Stimulated activated CD8-positive, alpha-beta memory T cell treated with anti-CD3 and anti-CD28 coated beads, Interleukin-15, amount 100 ng/mL, for 1 hour (primary cell): ENCODE results near the gene HSFX1.
"Not testable (repeated sequence)": the region's sequence is repeated elsewhere in the genome, so short reads cannot be mapped to it uniquely, and the experiment has no call there.

Experiments
- DNase-seq: peaks from one replicate; pipeline ENCODE4 v3.0.0-alpha.2; 2020; ENCODE audit warnings: low read depth

The HSFX1 gene, protein sequence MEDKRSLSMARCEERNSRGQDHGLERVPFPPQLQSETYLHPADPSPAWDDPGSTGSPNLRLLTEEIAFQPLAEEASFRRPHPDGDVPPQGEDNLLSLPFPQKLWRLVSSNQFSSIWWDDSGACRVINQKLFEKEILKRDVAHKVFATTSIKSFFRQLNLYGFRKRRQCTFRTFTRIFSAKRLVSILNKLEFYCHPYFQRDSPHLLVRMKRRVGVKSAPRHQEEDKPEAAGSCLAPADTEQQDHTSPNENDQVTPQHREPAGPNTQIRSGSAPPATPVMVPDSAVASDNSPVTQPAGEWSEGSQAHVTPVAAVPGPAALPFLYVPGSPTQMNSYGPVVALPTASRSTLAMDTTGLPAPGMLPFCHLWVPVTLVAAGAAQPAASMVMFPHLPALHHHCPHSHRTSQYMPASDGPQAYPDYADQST

DNA sequence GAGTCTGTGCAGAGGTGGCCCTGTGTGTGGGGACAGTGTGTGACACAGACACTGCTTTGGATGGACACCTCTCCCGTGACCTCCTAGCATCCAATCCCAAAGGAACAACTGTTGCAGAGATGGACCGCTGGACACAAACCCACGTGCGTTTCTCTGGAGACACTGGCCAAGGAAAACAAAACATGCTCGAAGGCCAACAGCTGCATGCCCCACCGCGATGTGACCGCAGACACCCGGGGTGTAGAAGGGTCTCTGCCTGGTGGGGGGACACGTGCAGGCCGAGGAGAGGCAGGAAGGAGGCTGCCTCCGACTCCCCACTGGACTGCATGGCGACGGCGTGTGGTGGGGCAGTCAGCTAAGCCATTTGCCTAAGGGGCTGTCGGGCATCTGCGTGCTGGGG, at the start of gene HSFX1:
Gene HSFX1 (plus strand): TSS at position 301 of the 400 bp plus-strand sequence. CDS start 614 bp downstream, outside the sequence.
- DNase-seq: not testable (repeated sequence)

DNA sequence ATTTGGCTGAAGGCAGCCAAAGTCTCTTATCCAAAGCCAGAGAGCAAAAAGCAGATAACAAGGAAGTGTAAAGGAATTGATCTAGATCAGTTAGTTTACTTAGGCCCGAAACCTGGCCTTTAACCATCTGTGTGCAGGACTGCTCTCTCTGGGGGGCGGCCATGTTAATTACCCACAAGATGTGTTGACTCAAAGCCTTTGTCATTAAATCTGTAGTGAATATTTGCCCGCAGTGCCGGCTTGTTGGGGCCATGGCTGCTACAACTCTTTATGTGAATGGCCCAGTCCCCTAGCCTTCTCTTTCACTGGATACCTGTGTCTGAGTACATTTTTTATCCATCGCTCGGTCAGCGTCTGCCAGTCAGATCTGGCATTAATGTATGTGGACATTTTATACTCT, 46.6 kb upstream of the HSFX1 start:
- DNase-seq: not testable (repeated sequence)

DNA sequence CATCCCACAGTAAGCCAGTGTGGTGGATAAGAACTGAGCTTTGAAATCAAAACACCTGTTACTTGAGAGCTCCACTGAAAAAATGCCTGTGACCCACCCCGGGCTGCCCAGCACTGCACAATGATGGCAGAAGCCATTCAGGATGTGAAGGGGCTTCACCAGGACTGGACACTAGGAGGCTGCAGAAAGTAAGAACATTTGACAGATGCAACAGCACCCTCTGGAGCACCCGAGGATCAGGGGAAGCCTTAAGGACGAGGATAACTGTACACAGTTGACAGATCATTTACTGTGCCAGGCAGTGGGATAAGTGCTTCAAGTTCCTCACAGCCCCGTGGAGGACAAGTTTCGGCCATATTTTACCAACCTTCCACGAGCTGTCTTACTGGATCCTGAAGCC, 31.6 kb upstream of the HSFX1 start:
- not testable (repeated sequence) for DNase-seq

DNA sequence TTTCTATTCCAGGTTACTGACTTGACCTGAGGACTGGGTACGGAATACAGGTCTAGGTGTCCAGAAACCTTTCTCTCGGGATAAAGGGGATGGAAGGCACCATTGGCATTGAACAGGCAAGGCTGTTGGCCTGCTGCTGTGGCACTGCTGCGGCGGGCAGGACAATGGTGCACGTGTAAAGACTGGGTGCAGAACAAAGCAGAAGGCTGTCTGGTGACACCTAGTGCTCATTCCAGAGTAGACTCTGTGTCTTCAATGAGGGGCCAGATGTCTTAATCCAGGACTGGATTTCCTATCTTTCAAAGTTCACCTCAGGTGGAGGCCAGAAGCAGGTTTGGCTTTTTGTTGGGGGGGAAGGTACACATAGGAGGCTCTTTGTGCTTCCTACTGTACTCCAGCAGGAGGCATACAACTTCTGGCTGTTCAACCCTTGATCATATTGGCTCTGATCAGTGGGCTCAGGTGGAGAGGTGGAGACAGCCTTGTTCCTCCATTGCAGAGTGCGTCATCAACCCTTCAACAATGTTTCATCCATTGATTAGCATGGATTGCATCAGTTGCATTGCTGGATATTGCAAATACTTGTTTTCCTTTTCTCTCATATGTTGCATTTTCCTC, 27.4 kb upstream of the HSFX1 start:
- DNase-seq: not testable (repeated sequence)

DNA sequence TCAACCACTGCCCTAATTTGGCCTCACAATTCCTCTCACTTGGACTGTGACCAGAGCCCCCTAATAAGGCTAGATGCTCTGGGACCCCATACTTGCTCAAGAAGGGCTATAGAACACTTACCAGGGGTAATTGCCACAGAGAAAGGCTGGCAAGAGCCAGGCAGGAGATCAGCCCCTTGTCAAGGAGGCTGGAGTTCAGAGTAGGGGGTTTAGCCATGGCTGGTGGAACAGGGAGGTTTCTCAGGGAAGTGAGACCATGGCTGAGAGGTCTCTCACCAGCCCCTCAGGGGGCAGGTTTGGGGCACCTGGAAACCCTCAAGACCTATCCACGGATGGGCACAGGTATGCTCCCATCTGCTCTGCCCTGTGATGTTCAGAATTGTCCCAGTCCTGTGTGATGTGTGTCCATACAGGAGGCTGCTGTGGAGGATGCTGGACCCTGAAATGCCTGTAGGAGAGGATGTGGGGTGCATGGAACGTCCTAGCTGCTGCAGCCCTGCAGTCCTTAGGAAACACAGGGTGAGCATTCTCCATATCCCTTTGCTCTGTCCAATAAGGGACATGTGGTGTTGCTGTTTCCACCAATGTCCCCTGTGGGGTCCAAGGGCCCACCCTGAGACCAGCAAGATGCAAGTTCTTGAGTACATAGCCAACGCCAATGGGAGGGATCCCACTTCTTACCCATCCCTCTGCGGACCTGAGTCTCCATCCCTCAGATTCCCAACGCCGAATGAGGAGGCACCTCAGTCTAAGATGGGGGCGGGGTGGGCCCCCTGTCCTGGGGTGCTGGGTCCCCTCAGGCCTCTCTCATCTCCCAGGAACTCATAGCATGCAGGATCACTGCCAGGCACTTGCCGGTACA, 16.4 kb upstream of the HSFX1 start:
- DNase-seq: no peak

DNA sequence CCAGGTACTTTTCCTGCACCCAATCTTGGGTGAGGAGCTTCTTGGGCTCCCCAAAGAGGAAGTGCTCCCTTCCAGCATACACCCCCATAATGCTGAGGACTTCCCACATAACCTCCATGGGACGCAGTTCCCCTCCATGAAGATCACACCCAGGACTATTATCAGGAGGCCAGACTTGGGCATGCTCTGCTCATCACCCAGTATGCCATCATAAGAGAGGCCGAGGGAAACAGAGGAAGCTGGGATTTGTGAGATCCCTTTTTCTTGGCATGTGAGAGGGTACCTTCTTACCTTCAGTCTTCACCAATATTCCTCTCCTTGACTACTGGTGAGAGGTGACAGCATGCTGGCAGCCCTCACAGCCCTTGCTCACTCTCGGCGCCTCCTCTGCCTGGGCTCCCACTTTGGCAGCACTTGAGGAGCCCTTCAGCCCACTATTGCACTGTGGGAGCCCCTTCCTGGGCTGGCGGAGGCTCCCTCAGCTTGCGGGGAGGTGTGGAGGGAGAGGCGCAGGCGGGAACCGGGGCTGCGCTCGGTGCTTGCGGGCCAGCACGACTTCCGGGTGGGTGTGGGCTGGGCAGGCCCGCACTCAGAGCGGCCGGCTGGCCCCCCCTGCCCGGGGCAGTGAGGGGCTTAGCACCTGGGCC, 15.7 kb upstream of the HSFX1 start:
- no peak for DNase-seq

DNA sequence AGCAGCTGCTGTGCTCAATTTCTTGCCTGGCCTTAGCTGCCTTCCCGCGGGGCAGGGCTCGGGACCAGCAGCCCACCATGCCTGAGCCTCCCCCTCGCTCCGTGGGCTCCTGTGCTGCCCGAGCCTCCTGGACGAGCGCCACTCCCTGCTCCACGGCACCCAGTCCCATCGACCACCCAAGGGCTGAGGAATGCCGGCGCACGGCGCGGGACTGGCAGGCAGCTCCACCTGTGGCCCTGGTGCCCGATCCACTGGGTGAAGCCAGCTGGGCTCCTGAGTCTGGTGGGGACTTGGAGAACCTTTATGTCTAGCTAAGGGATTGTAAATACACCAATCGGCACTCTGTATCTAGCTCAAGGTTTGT, 15.2 kb upstream of the HSFX1 start:
- not testable (repeated sequence) for DNase-seq

DNA sequence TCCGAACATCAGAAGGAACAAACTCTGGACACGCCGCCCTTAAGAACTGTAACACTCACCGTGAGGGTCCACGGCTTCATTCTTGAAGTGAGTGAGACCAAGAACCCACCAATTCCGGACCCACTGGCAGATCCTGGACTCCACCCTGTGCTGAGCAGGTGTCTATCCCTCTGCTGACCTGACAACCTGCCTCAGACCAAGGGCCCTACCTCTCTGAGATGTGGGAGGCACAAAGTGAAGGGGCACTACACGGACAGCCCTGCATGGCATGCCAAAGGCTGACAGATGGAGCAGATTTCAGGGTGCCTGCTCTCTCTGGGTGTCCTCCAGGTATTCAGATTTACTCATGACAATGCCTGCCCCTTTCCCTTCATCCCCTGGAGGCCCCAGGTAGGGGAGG, 14.0 kb upstream of the HSFX1 start:
- no peak for DNase-seq

DNA sequence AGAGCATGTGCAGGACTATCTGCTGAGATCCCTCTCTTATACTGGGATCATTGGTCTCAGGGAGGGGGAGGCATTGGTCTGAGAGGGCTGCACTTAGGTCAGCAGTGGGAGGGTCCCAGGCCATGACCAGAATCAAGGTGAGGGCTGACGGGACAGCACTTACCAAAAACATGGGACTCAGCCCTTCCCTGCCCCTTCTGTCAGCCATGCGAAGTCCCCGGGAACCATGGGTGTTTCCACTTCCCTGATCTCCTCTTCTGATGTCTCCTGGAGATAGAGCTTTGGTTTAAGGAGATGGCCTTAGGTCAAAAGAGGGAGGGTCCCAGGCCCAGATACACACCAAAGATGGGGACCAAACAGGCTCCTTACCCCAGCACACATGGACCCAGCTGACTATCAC, 12.9 kb upstream of the HSFX1 start:
- DNase-seq: no peak

DNA sequence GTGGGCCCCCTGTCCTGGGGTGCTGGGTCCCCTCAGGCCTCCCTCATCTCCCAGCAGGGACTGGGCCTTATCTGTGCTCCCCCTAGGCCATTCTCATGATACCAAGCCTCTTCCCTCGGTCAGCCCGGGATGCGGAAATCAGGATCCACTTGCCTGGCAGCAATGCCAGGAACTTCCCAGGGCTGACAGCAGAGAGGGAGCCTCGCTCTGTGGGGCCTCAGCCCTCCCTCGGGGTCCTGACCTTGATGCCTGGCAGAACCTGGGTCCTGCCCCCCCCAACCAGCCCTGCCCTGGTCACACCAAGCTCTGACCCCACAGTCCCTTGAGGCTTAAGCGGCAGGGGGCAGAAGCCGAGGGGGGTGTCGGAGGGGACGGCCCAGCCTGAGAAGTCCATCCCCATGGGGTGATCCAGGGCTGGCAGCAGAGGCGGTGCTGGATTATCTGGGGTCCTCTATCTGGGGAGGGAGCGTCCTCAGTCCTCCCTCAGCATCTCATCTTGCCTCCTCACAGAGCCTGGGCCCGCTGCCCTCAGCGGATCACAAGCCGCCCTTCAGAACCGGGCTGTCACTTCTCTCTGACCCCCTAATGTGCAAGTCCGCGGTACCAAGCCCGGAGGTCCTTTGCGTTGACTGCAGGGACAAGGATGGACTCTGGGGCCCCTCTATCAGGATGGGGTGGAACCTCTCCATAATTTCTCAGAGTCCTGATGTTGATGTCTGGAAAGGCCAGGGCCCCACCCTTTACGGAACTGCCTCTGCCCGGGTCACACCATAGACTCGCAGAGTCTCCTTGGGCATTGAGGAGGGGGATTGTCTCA, 11.8 kb upstream of the HSFX1 start:
- not testable (repeated sequence) for DNase-seq

DNA sequence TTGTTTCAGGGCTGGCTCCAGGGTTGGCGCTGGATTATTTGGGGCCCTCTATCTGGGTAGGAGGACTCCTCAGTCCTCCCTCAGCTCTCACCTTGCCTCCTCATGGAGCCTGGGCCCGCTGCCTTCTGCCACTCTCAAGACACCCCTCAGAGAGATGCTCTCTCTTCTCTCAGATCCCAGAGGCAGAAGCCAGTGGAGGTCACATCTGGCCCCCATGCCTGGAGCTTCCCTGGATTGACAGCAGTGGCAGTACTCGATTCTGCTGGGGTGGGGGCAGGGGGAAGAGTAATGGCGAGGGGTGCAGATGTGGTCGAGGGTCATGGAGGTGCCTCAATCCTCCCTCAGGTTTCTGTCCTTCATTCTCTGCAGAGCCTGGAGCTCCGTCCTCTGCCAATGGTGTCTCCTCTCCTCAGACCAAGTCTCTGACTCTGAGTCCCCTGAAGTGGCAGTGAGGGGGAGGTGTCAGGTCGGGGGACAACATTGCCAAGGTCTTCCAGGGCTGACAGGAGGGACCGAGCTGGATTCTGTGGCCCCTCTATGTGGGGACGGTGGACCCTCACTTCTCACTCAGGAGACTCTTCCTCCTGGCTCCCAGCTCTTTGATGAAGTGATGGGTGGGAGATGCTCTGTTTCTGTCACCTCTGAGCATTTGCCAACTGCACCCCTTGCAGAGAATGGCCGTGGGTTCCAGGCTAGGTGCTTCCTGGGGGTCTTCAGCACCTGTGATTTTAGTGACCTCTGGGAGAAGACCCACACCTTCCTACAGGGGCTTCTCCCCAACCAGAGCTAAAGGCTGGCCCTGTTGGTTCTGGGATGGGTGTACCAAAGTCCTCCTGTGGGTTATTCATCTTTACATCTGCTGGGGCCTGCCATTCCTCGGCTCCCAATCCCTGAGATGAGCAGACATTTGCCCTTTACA, 10.9 kb upstream of the HSFX1 start:
- no peak for DNase-seq

DNA sequence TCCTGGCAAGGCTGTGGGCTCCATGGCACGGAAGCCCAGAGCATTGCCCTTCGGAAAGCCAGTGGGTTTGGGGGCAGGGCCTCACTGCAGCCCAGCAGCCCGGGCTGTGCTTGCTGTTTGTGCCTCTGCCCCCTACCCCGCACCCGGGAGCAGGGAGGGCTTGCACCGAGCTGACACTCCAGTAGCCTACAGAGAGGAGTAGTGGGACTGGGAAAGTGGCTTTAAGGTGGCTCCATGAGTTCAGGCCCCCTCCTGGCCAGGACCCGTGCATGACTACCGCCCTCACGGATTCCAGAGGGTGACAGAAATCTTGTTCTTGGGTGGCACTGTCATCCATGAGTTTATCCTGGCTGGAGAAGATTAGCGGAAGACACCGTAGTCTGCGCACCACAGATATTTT, 3.5 kb upstream of the HSFX1 start:
- DNase-seq: not testable (repeated sequence)

DNA sequence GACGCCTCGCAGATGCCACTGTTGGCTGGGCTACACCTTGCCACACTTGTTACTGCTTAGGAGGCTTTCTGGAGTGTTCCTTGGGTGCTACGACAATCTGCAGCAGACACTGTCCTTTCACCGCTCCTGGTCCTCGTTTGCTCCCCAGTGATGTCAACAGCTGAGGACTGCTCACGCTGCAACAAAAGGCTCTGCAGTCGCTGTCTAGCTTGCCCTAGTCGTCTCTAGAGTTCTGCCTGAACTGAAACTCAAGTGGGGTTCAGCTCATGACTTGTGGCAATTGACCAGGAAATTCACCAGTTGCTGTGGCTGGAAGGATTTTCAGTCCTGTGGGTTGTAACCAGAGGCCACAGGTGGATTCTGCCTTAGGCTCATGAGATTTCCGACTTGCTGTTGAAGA, 842 bp upstream of the HSFX1 start:
- DNase-seq: not testable (repeated sequence)

DNA sequence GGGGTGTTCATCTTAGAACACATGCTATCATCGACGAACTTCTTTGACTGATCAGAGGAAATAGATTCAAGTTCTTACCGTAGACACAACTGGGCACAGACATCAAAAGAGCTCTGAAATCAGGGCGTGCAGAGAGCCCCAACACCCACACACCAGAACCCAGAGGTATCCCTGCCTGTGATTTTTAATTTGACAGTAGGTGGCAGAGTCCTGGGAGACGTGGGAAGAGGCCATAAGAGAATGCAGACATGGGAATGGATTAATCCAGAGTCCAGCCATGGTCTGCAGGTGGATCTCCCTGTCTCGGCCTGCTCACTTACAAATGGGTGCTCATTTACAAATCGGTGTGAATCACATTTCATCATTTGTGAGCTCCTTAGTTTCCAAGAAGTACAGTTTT, 4.1 kb downstream of the HSFX1 start:
- not testable (repeated sequence) for DNase-seq

DNA sequence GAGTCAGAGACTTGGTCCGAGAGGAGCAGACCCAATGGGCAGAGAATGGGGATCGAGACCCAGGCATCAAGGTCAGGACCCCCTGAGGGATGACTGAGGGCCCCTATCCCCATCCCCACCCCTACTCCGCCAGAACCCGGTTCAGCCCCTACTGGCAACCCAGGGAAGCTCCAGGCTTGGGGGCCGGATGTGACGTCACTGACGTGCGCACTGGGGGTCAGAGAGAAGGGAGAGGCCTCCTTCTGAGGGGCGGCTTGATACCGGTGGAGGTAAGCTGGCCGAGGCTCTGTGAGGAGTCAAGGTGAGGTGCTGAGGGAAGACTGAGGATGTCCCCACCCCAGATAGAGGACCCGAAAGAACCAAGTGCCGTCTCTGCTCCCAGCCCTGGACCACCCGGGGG, 7.9 kb downstream of the HSFX1 start, which contains the start of gene MAGEA9:
Gene MAGEA9 (plus strand): TSS at position 204 of the 400 bp plus-strand sequence. CDS start 4,281 bp downstream, outside the sequence.
- DNase-seq: not testable (repeated sequence)

DNA sequence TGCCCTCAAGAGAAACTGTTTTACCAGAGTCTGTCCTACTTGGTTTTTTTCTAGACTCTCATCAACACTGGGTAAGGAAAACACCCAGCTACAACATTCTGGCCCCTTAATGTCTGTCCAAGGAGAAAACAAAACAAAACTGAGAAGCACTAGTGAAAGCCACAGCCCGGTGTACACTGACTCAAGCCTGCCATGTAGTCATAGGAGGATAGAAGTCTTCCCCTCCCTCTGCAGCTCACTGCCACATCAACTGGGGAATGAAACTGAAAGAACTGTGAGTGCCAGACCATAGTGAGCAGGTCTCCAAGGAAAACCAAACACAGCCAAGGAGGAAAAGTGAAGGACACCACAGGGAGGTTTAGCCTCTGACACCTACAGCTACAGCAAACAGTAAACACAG, 21.7 kb downstream of the HSFX1 start:
- DNase-seq: not testable (repeated sequence)

DNA sequence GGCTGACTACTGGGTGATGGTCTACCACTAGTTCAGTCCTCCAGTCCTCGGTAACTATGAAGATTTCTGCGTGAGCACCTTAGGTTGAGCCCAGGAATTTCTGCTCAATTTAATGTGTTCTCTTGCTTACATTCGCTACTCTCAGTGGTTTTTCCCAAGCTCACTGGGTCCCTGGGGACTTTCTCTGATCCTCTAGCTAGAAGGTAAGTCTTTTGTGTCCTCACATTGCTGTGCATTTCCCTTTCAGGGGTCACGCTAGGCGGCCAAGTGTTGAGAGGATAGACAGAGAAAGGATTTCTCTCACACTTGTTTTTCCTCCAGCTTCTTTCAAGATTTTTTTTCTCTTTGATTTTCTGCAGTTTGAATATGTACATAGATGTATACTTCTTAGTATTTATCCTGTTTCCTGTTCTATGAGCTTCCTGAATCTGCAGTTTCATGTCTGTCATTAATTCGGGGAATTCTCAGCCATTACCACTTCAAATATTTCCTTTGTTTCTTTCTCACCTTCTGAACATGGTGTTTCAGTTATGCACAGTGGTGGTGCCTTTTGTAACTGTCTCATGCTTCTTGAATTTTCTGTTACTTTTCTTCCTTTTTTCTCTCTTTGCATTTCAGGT, 25.3 kb downstream of the HSFX1 start:
- no peak for DNase-seq

DNA sequence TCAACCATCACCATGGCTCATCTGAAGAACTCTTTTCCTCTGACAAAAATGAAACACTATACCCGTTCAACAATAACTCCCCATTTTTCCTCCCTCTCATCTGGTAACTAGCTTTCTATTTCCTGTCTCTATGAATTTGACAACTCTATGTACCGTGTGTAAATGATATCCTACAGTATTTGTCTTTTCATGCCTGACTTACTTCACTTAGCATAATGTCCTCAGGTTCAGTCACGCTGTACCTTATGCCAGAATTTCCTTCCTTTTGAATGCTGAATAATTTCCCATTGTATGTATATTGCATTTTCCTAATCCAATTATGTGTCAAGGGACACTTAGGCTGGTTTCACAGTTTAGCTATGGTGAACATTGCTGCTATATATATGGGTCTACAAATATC, 26.1 kb downstream of the HSFX1 start:
- DNase-seq: no peak

DNA sequence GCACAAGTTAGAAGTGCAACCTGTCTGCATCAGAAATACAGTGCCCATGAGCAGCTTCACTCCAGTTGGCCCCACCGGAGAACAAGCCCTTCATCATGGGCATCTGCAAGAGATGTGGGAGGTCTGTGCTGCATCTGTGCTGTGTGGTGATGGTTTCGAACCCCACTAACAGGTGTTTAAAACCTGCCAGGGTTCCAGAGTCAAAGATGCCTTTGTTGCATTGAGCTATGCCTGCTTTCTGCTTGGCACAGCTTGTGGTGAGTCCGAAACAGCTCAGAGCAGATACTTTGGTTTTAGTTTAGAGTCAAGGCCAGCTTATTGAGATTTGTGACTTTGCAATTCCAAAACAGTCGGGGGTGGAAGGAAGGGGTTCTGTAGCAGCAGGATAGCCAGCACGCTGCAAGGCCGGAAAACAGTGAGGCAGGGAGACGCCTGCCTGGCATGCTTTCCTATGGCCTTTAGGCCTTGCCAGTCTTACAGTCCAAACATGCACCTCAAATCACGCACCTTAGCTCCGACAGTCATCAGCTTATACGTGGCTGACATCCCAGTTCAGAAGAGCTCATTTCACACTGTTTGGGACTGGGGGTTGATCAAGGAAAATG, 29.7 kb downstream of the HSFX1 start:
- no peak for DNase-seq
